ENCODE measurements around the gene PDPN.

- no peak for TF ChIP-seq REST (IDR thresholded peaks at IDR 0.05; ENCODE audit: low read depth, low read length)
- TF ChIP-seq CTCF (IDR thresholded peaks at IDR 0.05), result no peak
- no peak for TF ChIP-seq TAF1 (IDR thresholded peaks at IDR 0.05; ENCODE audit: borderline replicate concordance, low read depth, low read length)
- TF ChIP-seq RAD21 (IDR thresholded peaks at IDR 0.05; ENCODE audit: low read length), result no peak
- no peak for TF ChIP-seq POLR2AphosphoS5 (IDR thresholded peaks at IDR 0.05; ENCODE audit: low read depth, low read length)
- TF ChIP-seq CHD2 (IDR thresholded peaks at IDR 0.05; ENCODE audit: low read length, partially characterized antibody), result no peak
- TF ChIP-seq MXI1 (IDR thresholded peaks at IDR 0.05; ENCODE audit: low read depth, low read length), result no peak
- TF ChIP-seq EP300 (IDR thresholded peaks at IDR 0.05; ENCODE audit: borderline replicate concordance in 1 of 2, low read depth in 1 of 2, low read length in 1 of 2), result no peak
- no peak for TF ChIP-seq ZBTB33 (IDR thresholded peaks at IDR 0.05; ENCODE audit: borderline replicate concordance, low read depth)
- TF ChIP-seq TEAD4 (IDR thresholded peaks at IDR 0.05; ENCODE audit: borderline replicate concordance, insufficient read depth), result no peak
- no peak for TF ChIP-seq USF2 (IDR thresholded peaks at IDR 0.05; ENCODE audit: borderline replicate concordance, low read depth, low read length)
- TF ChIP-seq FOXM1 (IDR thresholded peaks at IDR 0.05; ENCODE audit: low read depth), result no peak
Observed at GRCh38 chr1:13618483-13618882, 34.9 kb downstream of the PDPN start.
